Measurements from ENCODE around the gene OSM.

DNA sequence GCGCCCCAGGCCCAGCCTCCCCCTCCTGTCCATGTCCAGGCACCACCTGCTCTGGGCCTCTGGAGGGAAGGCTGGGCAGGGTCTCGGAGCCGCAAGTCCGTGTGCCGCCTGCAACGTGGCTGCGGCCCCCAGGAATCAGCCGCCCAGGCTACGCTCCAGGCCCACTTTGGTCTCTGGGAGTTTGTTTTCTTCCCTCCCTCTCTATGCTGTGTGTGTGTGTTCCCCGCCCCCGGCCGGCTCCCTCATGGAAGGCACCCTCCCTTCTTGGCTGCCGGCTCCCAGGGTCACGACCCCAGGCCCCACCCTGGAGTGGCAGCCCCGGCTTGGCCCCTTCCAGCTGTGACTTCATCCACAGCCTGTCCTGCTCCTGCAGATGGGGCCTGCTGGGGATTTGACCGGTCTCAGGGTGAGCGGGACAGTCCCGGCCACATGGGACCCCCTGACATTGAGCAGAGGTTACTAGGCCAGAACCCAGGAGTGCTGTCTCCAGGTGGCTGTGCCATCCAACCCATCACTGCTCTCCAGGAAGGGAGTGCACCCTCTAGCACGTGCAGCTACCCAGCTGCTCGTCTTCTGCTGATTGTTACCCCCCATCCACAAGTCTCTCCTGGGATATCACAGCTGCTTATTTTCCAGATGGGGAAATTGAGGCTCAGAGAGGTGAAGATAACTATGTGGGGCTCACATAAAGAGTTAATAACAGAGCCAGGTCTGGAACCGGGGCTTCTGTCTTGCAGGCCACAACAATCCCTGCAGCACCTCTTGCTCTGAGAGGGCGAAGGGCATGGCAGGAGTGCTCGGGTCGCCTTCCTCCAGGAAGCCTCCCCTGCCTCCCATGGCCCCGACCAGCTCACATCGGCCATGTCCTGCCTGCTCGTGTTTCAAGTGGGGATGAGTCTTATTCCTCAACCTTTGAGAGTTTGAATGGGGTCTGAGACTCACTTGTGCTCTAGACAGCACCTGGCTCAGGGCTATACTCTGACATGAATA, 17.3 kb downstream of the OSM start:
- TF ChIP-seq SP1 (IDR thresholded peaks at IDR 0.05) = no peak
- TF ChIP-seq, protein P1, sequence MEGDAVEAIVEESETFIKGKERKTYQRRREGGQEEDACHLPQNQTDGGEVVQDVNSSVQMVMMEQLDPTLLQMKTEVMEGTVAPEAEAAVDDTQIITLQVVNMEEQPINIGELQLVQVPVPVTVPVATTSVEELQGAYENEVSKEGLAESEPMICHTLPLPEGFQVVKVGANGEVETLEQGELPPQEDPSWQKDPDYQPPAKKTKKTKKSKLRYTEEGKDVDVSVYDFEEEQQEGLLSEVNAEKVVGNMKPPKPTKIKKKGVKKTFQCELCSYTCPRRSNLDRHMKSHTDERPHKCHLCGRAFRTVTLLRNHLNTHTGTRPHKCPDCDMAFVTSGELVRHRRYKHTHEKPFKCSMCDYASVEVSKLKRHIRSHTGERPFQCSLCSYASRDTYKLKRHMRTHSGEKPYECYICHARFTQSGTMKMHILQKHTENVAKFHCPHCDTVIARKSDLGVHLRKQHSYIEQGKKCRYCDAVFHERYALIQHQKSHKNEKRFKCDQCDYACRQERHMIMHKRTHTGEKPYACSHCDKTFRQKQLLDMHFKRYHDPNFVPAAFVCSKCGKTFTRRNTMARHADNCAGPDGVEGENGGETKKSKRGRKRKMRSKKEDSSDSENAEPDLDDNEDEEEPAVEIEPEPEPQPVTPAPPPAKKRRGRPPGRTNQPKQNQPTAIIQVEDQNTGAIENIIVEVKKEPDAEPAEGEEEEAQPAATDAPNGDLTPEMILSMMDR (IDR thresholded peaks at IDR 0.05; ENCODE audit: low read depth, low read length, missing input control) = no peak
- no peak for TF ChIP-seq EGR1 (IDR thresholded peaks at IDR 0.05; ENCODE audit: low read depth in 2 of 2)
- TF ChIP-seq, protein P2, sequence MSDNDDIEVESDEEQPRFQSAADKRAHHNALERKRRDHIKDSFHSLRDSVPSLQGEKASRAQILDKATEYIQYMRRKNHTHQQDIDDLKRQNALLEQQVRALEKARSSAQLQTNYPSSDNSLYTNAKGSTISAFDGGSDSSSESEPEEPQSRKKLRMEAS (IDR thresholded peaks at IDR 0.05) = no peak
- TF ChIP-seq, protein P3, sequence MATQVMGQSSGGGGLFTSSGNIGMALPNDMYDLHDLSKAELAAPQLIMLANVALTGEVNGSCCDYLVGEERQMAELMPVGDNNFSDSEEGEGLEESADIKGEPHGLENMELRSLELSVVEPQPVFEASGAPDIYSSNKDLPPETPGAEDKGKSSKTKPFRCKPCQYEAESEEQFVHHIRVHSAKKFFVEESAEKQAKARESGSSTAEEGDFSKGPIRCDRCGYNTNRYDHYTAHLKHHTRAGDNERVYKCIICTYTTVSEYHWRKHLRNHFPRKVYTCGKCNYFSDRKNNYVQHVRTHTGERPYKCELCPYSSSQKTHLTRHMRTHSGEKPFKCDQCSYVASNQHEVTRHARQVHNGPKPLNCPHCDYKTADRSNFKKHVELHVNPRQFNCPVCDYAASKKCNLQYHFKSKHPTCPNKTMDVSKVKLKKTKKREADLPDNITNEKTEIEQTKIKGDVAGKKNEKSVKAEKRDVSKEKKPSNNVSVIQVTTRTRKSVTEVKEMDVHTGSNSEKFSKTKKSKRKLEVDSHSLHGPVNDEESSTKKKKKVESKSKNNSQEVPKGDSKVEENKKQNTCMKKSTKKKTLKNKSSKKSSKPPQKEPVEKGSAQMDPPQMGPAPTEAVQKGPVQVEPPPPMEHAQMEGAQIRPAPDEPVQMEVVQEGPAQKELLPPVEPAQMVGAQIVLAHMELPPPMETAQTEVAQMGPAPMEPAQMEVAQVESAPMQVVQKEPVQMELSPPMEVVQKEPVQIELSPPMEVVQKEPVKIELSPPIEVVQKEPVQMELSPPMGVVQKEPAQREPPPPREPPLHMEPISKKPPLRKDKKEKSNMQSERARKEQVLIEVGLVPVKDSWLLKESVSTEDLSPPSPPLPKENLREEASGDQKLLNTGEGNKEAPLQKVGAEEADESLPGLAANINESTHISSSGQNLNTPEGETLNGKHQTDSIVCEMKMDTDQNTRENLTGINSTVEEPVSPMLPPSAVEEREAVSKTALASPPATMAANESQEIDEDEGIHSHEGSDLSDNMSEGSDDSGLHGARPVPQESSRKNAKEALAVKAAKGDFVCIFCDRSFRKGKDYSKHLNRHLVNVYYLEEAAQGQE (IDR thresholded peaks at IDR 0.05) = no peak
- no peak for TF ChIP-seq RAD21 (IDR thresholded peaks at IDR 0.05)
- TF ChIP-seq, protein P4, sequence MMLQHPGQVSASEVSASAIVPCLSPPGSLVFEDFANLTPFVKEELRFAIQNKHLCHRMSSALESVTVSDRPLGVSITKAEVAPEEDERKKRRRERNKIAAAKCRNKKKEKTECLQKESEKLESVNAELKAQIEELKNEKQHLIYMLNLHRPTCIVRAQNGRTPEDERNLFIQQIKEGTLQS (IDR thresholded peaks at IDR 0.05) = no peak

All from liver (tissue), 3 donors.